Muscle layer of colon (tissue), 2 donors: ENCODE results near the gene CAV2.

Experiments used
- H3K27ac ChIP-seq: one replicate; pipeline ENCODE4 v1.7.0; 2013; ENCODE audit warnings: low read depth, mild to moderate bottlenecking, low read length, moderate library complexity
- H3K27me3 ChIP-seq, 2 donors: one replicate each; pipeline ENCODE4 v1.7.0; 2013; ENCODE audit warnings: low read length in 2 of 2, mild to moderate bottlenecking in 2 of 2; ENCODE audit not compliant: insufficient read depth in 2 of 2, control insufficient read depth in 1 of 2
- H3K36me3 ChIP-seq: one replicate; pipeline ENCODE4 v1.7.0; 2013; ENCODE audit warnings: mild to moderate bottlenecking, low read length; ENCODE audit not compliant: insufficient read depth
- H3K4me1 ChIP-seq: one replicate; pipeline ENCODE4 v1.7.0; 2013; ENCODE audit warnings: mild to moderate bottlenecking, low read length; ENCODE audit not compliant: insufficient read depth
- H3K4me3 ChIP-seq, 2 donors: one replicate each; pipeline ENCODE4 v1.7.0; 2013; ENCODE audit warnings: low read length in 2 of 2, low read depth in 1 of 2, mild to moderate bottlenecking in 1 of 2, moderate library complexity in 1 of 2
- H3K9ac ChIP-seq: one replicate; pipeline ENCODE4 v1.7.0; 2013; ENCODE audit warnings: low read length
- H3K9me3 ChIP-seq: one replicate; pipeline ENCODE4 v1.7.0; 2013; ENCODE audit warnings: mild to moderate bottlenecking, low read length
- donor health status: abdominal sarcoma.
- donor health status: Adenocarcinoma of cecum.

CAV2 gene

DNA sequence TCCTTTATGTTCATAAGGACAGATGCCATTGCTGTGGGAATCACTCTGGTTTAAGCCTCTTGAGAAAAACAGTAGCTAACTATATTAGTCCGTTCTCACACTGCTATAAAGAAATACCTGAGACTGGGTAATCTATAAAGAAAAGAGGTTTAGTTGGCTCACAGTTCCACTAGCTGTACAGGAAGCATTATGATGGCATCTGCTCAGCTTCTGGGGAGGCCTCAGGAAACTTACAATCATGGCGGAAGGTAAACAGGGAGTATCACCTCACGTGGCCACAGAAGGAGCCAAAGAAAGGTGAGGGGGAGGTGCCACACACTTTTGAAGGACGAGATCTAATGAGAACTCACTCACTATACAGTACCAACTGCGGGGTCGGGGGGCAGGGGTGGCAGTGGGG lies 2.9 kb upstream of the CAV2 start:
- Histone ChIP-seq H3K27ac (no peak overlapping the region), H3K4me1 (peaks cover 13% of the 10 kb centered on the region), H3K36me3 (no peaks in the 10 kb centered on the region), H3K4me3 (no peak overlapping the region), H3K9me3 (no peaks in the 10 kb centered on the region), H3K27me3 (no peaks in the 10 kb centered on the region), H3K9ac (no peak overlapping the region)

GRCh38 chr7:116497708-116498107 lies 1.8 kb upstream of the CAV2 start:
- H3K9me3 ChIP-seq, result no peaks in the 10 kb centered on the region
- H3K27ac ChIP-seq, result no peak overlapping the region
- no peak overlapping the region for H3K9ac ChIP-seq
- peaks cover 11% of the 10 kb centered on the region for H3K4me1 ChIP-seq
- H3K36me3 ChIP-seq, result no peaks in the 10 kb centered on the region
- no peaks in the 10 kb centered on the region for H3K27me3 ChIP-seq
- no peak overlapping the region for H3K4me3 ChIP-seq

DNA sequence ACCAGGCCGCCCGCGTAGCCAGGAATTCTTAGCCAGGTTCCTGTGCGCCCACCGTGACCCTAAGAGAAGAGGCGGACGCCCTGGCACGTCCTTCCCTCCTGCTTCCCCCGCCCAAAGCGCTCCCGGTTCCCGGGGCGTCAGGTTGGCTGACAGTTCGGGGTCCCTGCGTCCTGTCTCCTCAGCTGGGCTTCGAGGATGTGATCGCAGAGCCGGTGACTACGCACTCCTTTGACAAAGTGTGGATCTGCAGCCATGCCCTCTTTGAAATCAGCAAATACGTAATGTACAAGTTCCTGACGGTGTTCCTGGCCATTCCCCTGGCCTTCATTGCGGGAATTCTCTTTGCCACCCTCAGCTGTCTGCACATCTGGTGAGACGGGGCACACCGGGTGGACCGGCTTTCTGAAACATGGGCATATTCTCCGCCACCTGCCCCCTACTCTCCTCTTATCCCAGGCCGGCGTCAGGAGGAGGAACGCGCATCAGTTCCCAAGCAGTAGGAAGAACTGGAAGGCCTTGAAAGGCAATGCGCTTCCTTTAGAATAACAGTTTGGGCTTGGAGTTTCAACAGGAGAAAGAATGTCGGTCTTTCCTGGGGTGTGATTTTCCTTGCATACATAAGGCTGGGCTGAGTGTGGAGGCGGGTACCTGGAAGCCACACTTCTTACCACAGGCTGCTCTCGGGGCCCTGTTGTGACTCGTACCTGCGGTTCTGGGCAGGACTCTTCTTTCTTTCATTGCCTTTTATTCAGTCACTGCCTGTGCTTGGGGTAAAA lies 728 bp downstream of the CAV2 start:
- Histone ChIP-seq H3K27ac (peak overlapping the region; percentile 95), H3K9ac (peak overlapping the region; percentile 97), H3K4me1 (peaks cover 16% of the 10 kb centered on the region), H3K27me3 (no peaks in the 10 kb centered on the region), H3K9me3 (no peaks in the 10 kb centered on the region), H3K36me3 (peaks cover under 1% of the 10 kb centered on the region), H3K4me3 (peak overlapping the region; percentile 72 to 92)

DNA sequence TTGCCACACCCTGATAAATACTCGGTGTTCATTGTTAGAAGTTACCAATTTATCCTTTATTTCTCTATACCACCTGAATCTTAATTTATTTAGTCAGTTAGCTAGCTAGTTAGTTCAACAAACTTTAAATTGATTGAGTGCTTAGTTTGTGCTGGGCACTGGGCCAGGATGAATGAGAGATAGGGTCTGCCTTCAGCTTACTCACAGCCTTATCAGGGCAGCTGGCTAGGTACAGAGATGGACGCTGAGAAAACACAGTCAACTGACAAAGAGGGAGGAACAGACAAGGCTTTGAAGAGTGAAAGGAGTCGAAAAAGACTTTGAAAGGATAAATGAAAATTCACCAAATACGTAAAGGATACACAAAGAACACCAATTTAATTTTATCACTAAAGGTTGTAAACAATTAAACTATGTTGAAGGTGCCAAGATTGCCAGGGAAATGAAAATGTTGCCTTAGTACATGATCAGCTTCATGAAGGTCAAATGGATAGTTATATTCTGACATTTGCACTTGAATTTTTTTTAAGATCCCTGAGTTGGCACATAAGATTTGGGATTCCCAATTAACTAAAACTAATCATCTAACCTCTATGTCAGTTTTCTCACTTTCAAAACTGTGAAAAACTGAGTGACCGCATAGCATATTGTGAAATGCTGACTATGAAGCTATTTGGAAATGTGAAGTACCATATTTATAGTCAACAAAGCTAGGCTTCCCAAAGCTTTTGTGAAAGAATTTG lies 2.1 kb downstream of the CAV2 start:
- Histone ChIP-seq H3K9ac (peak overlapping the region; percentile 97), H3K36me3 (peaks cover 13% of the 10 kb centered on the region), H3K4me3 (peak overlapping the region; percentile 46 to 92), H3K4me1 (peaks cover 21% of the 10 kb centered on the region), H3K9me3 (no peaks in the 10 kb centered on the region), H3K27me3 (no peaks in the 10 kb centered on the region), H3K27ac (peak overlapping the region; percentile 95)

DNA sequence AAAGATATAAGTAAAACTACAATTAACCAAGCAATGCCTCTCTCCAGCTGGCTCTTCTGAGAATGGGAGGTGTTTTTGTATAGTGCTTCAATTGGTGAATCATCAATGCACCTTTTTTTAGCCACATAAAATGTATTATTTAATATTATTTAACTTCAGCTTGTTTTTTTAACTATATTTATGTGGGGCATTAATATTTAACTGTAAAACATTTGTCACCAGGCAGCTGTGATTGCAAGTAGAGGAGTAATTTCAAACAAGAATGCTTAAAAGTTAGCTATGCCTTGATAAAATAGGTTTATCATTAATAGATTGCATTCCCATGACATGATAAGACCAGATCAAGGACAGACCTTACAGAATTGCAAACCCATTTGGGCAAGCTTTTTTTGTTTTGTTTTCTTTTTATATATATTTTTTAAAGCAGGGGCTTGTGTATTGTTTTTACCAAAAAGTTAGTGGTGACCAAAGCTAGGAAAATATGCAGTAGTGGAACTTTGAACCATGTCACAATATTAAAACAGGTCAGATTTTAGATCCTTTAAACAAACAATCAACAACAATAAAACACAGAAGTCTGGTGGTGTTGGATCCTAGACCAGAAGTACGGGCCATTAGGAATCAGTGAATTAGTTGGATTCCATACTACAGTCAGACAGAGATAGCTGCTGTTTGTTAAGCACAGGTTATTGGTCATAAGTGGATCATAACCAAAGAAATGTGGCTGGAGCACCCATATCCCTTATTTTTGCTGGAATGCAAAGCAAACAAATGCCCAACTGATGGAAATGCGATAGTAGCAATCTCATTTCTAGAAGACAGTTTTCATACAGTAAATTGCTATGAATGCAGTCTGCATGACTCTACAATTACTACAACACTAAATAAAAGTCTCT lies 2.9 kb downstream of the CAV2 start:
- H3K27me3 ChIP-seq, result no peaks in the 10 kb centered on the region
- H3K4me1 ChIP-seq, result peaks cover 21% of the 10 kb centered on the region
- peak overlapping the region; percentile 46 to 92 for H3K4me3 ChIP-seq
- H3K27ac ChIP-seq, result no peak overlapping the region
- H3K9ac ChIP-seq, result peak overlapping the region; percentile 97
- H3K9me3 ChIP-seq, result no peaks in the 10 kb centered on the region
- H3K36me3 ChIP-seq, result peaks cover 18% of the 10 kb centered on the region

DNA sequence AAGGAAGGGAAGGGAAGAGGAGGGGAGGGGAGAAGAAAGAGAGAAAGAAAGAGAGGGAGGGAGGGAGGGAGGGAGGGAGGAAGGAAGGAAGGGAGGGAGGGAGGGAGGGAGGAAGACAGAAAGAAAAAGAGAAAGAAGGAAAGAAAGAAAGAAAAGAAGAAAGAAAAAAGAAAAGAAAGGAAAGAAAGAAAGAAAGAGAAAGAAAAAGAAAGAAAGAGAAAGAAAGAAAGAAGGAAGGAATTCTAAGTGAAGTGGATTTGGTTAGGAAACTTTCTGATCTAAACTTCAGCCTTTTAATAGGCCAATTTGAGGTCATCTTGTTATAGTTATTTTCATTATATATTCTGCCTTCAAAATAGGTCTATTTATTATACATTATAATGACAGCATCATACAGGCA lies 4.3 kb downstream of the CAV2 start:
- H3K36me3 ChIP-seq, result peaks cover 18% of the 10 kb centered on the region
- H3K27ac ChIP-seq, result no peak overlapping the region
- H3K4me1 ChIP-seq, result peaks cover 21% of the 10 kb centered on the region
- H3K27me3 ChIP-seq, result no peaks in the 10 kb centered on the region
- H3K4me3 ChIP-seq, result no peak overlapping the region
- H3K9ac ChIP-seq, result no peak overlapping the region
- H3K9me3 ChIP-seq, result no peaks in the 10 kb centered on the region

GRCh38 chr7:116505278-116505677 lies 5.7 kb downstream of the CAV2 start:
- Histone ChIP-seq H3K4me1 (peaks cover 21% of the 10 kb centered on the region), H3K4me3 (no peak overlapping the region), H3K9ac (no peak overlapping the region), H3K27me3 (no peaks in the 10 kb centered on the region), H3K27ac (peak overlapping the region; percentile 25), H3K36me3 (peaks cover 18% of the 10 kb centered on the region), H3K9me3 (no peaks in the 10 kb centered on the region)

DNA sequence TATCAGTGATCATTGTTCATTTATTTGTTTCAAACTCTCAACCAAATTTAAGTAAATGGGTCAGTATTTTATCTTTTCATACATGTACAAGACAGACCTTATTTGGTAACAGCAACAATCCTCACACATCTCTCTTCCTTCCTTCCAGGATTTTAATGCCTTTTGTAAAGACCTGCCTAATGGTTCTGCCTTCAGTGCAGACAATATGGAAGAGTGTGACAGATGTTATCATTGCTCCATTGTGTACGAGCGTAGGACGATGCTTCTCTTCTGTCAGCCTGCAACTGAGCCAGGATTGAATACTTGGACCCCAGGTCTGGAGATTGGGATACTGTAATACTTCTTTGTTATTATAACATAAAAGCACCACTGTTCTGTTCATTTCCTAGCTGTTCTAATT lies 6.3 kb downstream of the CAV2 start:
- H3K27me3 ChIP-seq, result no peaks in the 10 kb centered on the region
- H3K9me3 ChIP-seq, result no peaks in the 10 kb centered on the region
- H3K4me1 ChIP-seq, result peaks cover 21% of the 10 kb centered on the region
- no peak overlapping the region for H3K27ac ChIP-seq
- no peak overlapping the region for H3K9ac ChIP-seq
- H3K4me3 ChIP-seq, result no peak overlapping the region
- H3K36me3 ChIP-seq, result peaks cover 18% of the 10 kb centered on the region

DNA sequence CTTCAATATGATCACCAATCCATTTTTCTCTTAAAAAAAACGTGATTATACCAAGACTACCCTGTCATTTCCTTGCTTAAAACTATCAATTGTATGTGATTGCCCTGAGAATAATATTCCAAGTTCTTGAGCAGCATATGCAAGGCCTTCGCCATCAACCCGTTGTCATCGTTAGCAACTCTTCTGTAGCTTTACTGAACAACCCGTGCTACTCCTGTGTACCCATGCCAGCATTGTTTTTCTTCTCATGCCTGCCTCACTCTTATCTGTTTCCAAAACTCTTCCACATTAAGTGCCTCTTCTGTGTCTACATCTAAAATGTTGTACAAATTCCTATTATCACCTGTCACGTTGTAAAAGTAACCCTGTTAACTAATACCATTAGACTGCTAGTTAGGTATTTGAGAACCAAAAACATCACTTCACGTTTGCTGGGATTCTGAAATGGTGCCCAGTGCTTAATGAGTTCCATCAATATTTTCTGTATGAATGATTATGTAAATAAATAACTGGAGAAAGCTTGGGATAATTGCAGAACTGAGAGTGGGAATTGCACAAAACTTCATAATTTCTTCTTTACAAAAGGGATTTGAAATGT lies 10.5 kb downstream of the CAV2 start:
- Histone ChIP-seq H3K4me3 (no peak overlapping the region), H3K4me1 (peaks cover 13% of the 10 kb centered on the region), H3K27ac (no peak overlapping the region)

GRCh38 chr7:116510795-116511194 lies 11.3 kb downstream of the CAV2 start:
- H3K36me3 ChIP-seq, result peaks cover 12% of the 10 kb centered on the region
- no peak overlapping the region for H3K27ac ChIP-seq
- no peaks in the 10 kb centered on the region for H3K27me3 ChIP-seq
- peaks cover 6% of the 10 kb centered on the region for H3K4me1 ChIP-seq
- no peaks in the 10 kb centered on the region for H3K9me3 ChIP-seq
- no peak overlapping the region for H3K9ac ChIP-seq
- no peak overlapping the region for H3K4me3 ChIP-seq

More for the DNA sequence above, 10.5 kb downstream of the CAV2 start:
- Histone ChIP-seq H3K9me3 (no peaks in the 10 kb centered on the region), H3K36me3 (peaks cover 18% of the 10 kb centered on the region), H3K9ac (no peak overlapping the region), H3K27me3 (no peaks in the 10 kb centered on the region)
